Thyroid gland (tissue), 4 donors: ENCODE measurements around the gene LIPF. TPM values are rescaled to one million over a fixed set of nuclear protein-coding genes. Genes with fewer than 3 reads are reported as not detected.

Source experiments
- DNase-seq, 2 donors: peaks; one replicate each; pipeline ENCODE4 v3.0.0-alpha.2; 2019
- H3K27ac ChIP-seq, 3 donors: fragments of 200-600 bp; sonication (generic); 1 replicate in 2 of 3; 2 replicates in 1 of 3; pipeline ENCODE4 v1.5.1; 2016 to 2019; ENCODE audit warnings: mild to moderate bottlenecking in 1 of 3, moderate library complexity in 1 of 3
- H3K27me3 ChIP-seq: fragments of 200-600 bp; sonication (generic); one replicate; pipeline ENCODE4 v1.5.1; 2019
- H3K36me3 ChIP-seq, 2 donors: fragments of 200-600 bp; sonication (generic); one replicate each; pipeline ENCODE4 v1.5.1; 2016 to 2019
- H3K4me1 ChIP-seq, 2 donors: fragments of 200-600 bp; sonication (generic); one replicate each; pipeline ENCODE4 v1.5.1; 2017 to 2019
- H3K4me3 ChIP-seq, 3 donors: fragments of 200-600 bp; sonication (generic); replicated peaks in 1 of 3; 1 replicate in 2 of 3; 2 replicates in 1 of 3; pipeline ENCODE4 v1.5.1; 2016; ENCODE audit warnings: mild to moderate bottlenecking in 1 of 3
- H3K9me3 ChIP-seq: fragments of 200-600 bp; sonication (generic); one replicate; pipeline ENCODE4 v1.5.1; 2017
- CTCF ChIP-seq, 6 experiments: fragments of 200-600 bp in 3 of 6; fragments of 450-650 bp in 3 of 6; sonication (generic) in 3 of 6; IDR thresholded peaks; one replicate each; pipeline ENCODE4 v1.5.1; 2016 to 2019; ENCODE audit warnings: antibody characterized with exemption in 6 of 6, mild to moderate bottlenecking in 2 of 6, inconsistent platforms in 1 of 6, moderate library complexity in 1 of 6
- POLR2A ChIP-seq, 2 donors: fragments of 450-650 bp; IDR thresholded peaks; one replicate each; pipeline ENCODE4 v1.6.1; 2017; ENCODE audit warnings: antibody characterized with exemption in 2 of 2, mild to moderate bottlenecking in 2 of 2, moderate library complexity in 1 of 2
- WGBS, 2 donors: methylation state at CpG; one replicate each; pipeline ENCODE4 v1.1.5; 2017; 5-methylcytosine and 5-hydroxymethylcytosine counted together
- intact Hi-C: fragments of 100-400 bp; cut with DNase I; formaldehyde crosslinking; loops from one replicate; pipeline ENCODE4 v1.15.1; 2023
- total RNA-seq, 4 donors: library from RNA; depleted of rRNA; stranded (reverse); fragments of >200 nt; gene quantifications; one replicate each; pipeline ENCODE4 v1.2.3, GENCODE V29; 2016

Gene LIPF, protein sequence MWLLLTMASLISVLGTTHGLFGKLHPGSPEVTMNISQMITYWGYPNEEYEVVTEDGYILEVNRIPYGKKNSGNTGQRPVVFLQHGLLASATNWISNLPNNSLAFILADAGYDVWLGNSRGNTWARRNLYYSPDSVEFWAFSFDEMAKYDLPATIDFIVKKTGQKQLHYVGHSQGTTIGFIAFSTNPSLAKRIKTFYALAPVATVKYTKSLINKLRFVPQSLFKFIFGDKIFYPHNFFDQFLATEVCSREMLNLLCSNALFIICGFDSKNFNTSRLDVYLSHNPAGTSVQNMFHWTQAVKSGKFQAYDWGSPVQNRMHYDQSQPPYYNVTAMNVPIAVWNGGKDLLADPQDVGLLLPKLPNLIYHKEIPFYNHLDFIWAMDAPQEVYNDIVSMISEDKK
- total RNA-seq, result not detected

GRCh38 chr10:88664142-88664541 is at the start of gene LIPF:
Gene LIPF, plus strand, starts transcription at chr10:88664442. Its CDS starts 2,856 bp downstream, at chr10:88667298.
- TF ChIP-seq POLR2A (IDR thresholded peaks at IDR 0.05) (no peak), CTCF (IDR thresholded peaks at IDR 0.05) (no peak)
- Histone ChIP-seq H3K4me3 (no peak within 1 kb of the TSS), H3K27me3 (no peaks in the 10 kb centered on the region), H3K9me3 (no peaks in the 10 kb centered on the region), H3K36me3 (no peaks in the 10 kb centered on the region), H3K4me1 (no peaks in the 10 kb centered on the region), H3K27ac (no peak within 1 kb of the TSS)
- WGBS, 2 donors, result 52 to 53% methylated on average over 1 of the region's 1 CpG
- intact Hi-C loops, result no loop called here
- DNase-seq, result no peak

DNA sequence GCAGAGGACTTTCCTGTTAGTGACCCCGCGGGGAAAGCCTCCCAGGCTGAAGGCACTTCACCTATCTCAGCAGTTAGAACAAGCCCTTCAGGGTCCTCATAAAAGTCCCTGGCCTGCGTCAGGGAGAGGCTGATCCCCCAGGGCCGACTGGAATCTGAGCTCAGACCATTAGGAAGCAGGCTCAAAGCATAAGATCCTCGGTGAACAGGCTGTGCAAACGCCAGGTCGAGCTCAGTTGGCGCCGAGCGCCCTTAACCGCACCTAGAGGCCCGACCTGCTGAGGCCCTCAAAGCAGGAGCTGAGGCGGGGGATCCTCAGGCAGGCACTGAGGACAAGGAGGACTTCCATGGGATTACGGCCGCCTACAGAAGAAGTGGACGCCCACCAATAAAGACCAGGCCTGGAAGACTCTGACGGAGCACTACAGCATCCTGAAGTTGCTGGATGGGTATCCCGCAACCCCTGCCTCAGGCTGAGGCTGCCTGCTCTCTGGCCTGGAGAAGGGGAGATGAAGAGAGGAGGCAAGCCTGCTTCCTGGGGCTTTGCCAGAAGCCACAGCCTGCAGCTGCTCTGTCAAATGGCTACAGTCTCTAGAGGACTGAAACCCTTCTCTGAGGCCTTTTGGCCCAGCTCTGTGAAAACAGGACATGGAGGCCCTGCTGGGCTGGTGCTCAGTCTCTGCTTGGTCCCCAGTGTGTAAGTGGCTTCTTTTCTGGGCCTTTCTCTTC is 47.8 kb upstream of the LIPF start:
- intact Hi-C loops, result no loop called here
- 73 to 86% methylated on average over 4 to 9 of the region's 18 CpGs for WGBS, 2 donors
- TF ChIP-seq POLR2A (IDR thresholded peaks at IDR 0.05) (no peak), CTCF (IDR thresholded peaks at IDR 0.05) (no peak)
- Histone ChIP-seq H3K4me3 (peak overlapping the region in 1 of 3 donors; percentile 15), H3K36me3 (no peaks in the 10 kb centered on the region), H3K27ac (no peak overlapping the region), H3K9me3 (no peaks in the 10 kb centered on the region), H3K27me3 (no peaks in the 10 kb centered on the region), H3K4me1 (no peaks in the 10 kb centered on the region)
- peak in 1 of 2 donors; percentile 1 for DNase-seq

GRCh38 chr10:88617772-88618300 is 46.4 kb upstream of the LIPF start:
- no peaks in the 10 kb centered on the region for H3K27me3 ChIP-seq
- H3K4me3 ChIP-seq, result no peak overlapping the region
- no peak for DNase-seq
- intact Hi-C loops, result no loop called here
- no peak overlapping the region for H3K27ac ChIP-seq
- TF ChIP-seq POLR2A (IDR thresholded peaks at IDR 0.05) (no peak), CTCF (IDR thresholded peaks at IDR 0.05) (no peak)
- H3K4me1 ChIP-seq, result no peaks in the 10 kb centered on the region
- H3K9me3 ChIP-seq, result no peaks in the 10 kb centered on the region
- WGBS, 2 donors, result 50 to 67% methylated on average over 1 of the region's 1 CpG
- no peaks in the 10 kb centered on the region for H3K36me3 ChIP-seq

GRCh38 chr10:88618496-88618895 is 45.7 kb upstream of the LIPF start:
- H3K4me3 ChIP-seq, result no peak overlapping the region
- TF ChIP-seq POLR2A (IDR thresholded peaks at IDR 0.05), result no peak
- no peak for TF ChIP-seq CTCF (IDR thresholded peaks at IDR 0.05)
- H3K27me3 ChIP-seq, result no peaks in the 10 kb centered on the region
- no peak for DNase-seq
- no peaks in the 10 kb centered on the region for H3K9me3 ChIP-seq
- no peak overlapping the region for H3K27ac ChIP-seq
- WGBS, 2 donors, result 79 to 85% methylated on average over 1 of the region's 1 CpG
- intact Hi-C loops, result no loop called here
- H3K4me1 ChIP-seq, result no peaks in the 10 kb centered on the region
- no peaks in the 10 kb centered on the region for H3K36me3 ChIP-seq

GRCh38 chr10:88620441-88620840 is 43.8 kb upstream of the LIPF start:
- Histone ChIP-seq H3K4me3 (no peak overlapping the region), H3K9me3 (no peaks in the 10 kb centered on the region), H3K36me3 (no peaks in the 10 kb centered on the region), H3K27me3 (no peaks in the 10 kb centered on the region), H3K4me1 (no peaks in the 10 kb centered on the region), H3K27ac (no peak overlapping the region)
- 91 to 92% methylated on average over 1 of the region's 1 CpG for WGBS, 2 donors
- no peak for DNase-seq
- no peak for TF ChIP-seq CTCF (IDR thresholded peaks at IDR 0.05)
- TF ChIP-seq POLR2A (IDR thresholded peaks at IDR 0.05), result no peak
- intact Hi-C loops, result no loop called here
